Brain microvascular endothelial cell (primary cell): ENCODE results near the gene CTBP2.

ENCODE experiments used
- DNase-seq: peaks from one replicate; pipeline ENCODE4 v3.0.0-alpha.2; 2020
- H3K27ac ChIP-seq: fragments of 250-450 bp; sonication (Bioruptor Pico); 2 replicates; pipeline ENCODE4 v1.5.1; 2020; ENCODE audit warnings: mild to moderate bottlenecking, moderate library complexity
- H3K27me3 ChIP-seq: fragments of 250-450 bp; sonication (Bioruptor Pico); replicated peaks from 2 replicates; pipeline ENCODE4 v1.5.1; 2020; ENCODE audit warnings: mild to moderate bottlenecking
- H3K36me3 ChIP-seq: fragments of 250-450 bp; sonication (Bioruptor Pico); replicated peaks from 2 replicates; pipeline ENCODE4 v1.5.1; 2020; ENCODE audit warnings: mild to moderate bottlenecking
- H3K4me3 ChIP-seq: 2 replicates; pipeline ENCODE4 v1.5.1; 2011; ENCODE audit warnings: low read depth, mild to moderate bottlenecking, control low read depth, low read length, moderate library complexity
- CTCF ChIP-seq: IDR thresholded peaks from 2 replicates; pipeline ENCODE4 v1.5.1; 2011; ENCODE audit warnings: low read depth, mild to moderate bottlenecking, moderate library complexity, low read length, control low read depth, inconsistent platforms; ENCODE audit errors: missing control alignments
- in situ Hi-C: cut with HindIII; loops from 2 replicates; pipeline ENCODE4 v1.10.0; 2017; ENCODE audit warnings: low sequenced_read_pairs, low pct_ligation_motif_present

CTBP2 gene

GRCh38 chr10:125063256-125063925, 97.0 kb downstream of the CTBP2 start:
- no peak for TF ChIP-seq CTCF
- in situ Hi-C loops, result no loop called here
- Histone ChIP-seq H3K4me3 (no peak overlapping the region), H3K27me3 (no peaks in the 10 kb centered on the region), H3K27ac (peak overlapping the region; percentile 64), H3K36me3 (no peaks in the 10 kb centered on the region)
- no peak for DNase-seq

- H3K4me3 ChIP-seq, result no peak overlapping the region
- in situ Hi-C loops, result no loop called here
- H3K27me3 ChIP-seq, result no peaks in the 10 kb centered on the region
- no peak for TF ChIP-seq CTCF
- no peaks in the 10 kb centered on the region for H3K36me3 ChIP-seq
- DNase-seq, result no peak
- no peak overlapping the region for H3K27ac ChIP-seq
Observed at GRCh38 chr10:125062914-125063230, 97.5 kb downstream of the CTBP2 start.

GRCh38 chr10:125062227-125062913, 98.0 kb downstream of the CTBP2 start:
- in situ Hi-C loops, result no loop called here
- Histone ChIP-seq H3K27ac (peak overlapping the region; percentile 95), H3K36me3 (no peaks in the 10 kb centered on the region), H3K4me3 (no peak overlapping the region), H3K27me3 (no peaks in the 10 kb centered on the region)
- no peak for TF ChIP-seq CTCF
- DNase-seq, result no peak

GRCh38 chr10:125061557-125062226, 98.7 kb downstream of the CTBP2 start:
- no peak overlapping the region for H3K4me3 ChIP-seq
- TF ChIP-seq CTCF, result no peak
- no peak for DNase-seq
- peak overlapping the region; percentile 95 for H3K27ac ChIP-seq
- no peaks in the 10 kb centered on the region for H3K36me3 ChIP-seq
- in situ Hi-C loops, result no loop called here
- H3K27me3 ChIP-seq, result no peaks in the 10 kb centered on the region

GRCh38 chr10:125060826-125061556, 99.4 kb downstream of the CTBP2 start:
- in situ Hi-C loops, result no loop called here
- peak; percentile 93 for TF ChIP-seq CTCF
- Histone ChIP-seq H3K27ac (peak overlapping the region; percentile 95), H3K4me3 (peak overlapping the region; percentile 20), H3K36me3 (no peaks in the 10 kb centered on the region), H3K27me3 (no peaks in the 10 kb centered on the region)
- peak; percentile 85 for DNase-seq
